ENCODE data around the gene PCOLCE2.

Gene PCOLCE2

GRCh38 chr3:142809259-142809658, 79.6 kb downstream of the PCOLCE2 start:
- no peak for DNase-seq (ENCODE audit: low read depth, low spot score)

GRCh38 chr3:142808103-142808917, 80.6 kb downstream of the PCOLCE2 start:
- no peak for DNase-seq (ENCODE audit: low read depth, low spot score)

- no peak for DNase-seq (ENCODE audit: low read depth, low spot score)
Measured at GRCh38 chr3:142802891-142803290, 86.0 kb downstream of the PCOLCE2 start.

GRCh38 chr3:142801746-142802145, 87.1 kb downstream of the PCOLCE2 start:
- no peak for DNase-seq (ENCODE audit: low read depth, low spot score)

DNA sequence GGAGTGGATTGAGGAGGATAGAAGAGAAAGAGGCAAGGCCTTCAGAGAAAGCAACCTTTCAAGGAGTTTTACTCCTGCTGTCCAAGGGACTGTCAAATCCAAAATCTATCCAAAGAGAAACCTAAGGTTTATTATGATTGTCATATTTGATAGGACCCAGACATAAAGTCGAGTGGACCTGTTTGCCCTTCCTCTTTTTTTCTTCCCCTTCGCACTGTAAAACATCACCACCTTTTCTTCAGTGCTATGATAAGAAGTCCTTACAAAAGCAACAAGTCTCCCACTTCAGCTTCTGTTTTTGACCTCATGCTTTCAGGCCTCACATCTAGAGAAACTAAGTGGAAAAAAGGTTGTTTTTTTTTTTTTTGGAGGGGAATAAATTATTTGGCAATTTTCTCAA, 92.1 kb downstream of the PCOLCE2 start:
- no peak for DNase-seq (ENCODE audit: low read depth, low spot score)

GRCh38 chr3:142795332-142795731, 93.6 kb downstream of the PCOLCE2 start:
- DNase-seq (ENCODE audit: low read depth, low spot score), result no peak

DNA sequence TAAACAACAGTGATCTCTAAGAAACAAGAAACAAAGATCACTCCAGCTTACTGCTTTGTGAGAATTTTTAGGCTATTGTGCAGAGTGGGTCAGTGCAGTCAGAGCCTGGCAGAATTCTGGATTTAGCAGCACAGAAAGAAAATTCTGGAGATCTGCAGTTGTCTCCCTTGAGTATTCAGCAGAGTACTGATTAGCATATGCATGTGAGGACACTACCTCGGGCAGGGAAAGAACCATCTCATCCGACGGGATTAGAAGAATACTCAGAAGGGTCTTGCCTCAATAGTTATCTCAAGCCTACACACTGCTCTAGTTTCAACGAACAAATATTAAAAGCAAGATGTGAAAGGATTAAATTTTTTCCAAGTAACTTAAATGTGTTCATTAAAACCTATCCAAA, 94.4 kb downstream of the PCOLCE2 start:
- DNase-seq (ENCODE audit: low read depth, low spot score), result no peak

DNA sequence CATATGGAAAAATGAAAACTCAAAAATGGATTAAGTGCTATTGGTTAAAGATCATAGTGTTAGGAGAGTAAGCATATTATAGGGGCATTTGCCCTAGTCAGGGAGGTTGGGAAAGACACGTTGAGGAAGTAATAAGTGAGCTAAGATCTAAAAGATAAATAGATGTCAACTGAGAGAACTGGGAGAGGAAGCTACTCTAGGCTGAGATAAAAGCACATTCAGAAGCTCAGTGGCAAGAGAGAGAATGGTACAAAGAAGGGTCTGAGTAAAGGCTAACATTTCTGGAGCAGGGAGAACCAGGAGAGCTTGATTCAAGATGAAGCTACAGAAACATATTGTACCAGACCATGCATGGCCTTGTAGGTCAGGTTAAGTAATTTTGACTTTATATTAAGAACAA, 101.2 kb downstream of the PCOLCE2 start:
- DNase-seq (ENCODE audit: low read depth, low spot score), result no peak

GRCh38 chr3:142785996-142786395, 102.9 kb downstream of the PCOLCE2 start:
- DNase-seq (ENCODE audit: low read depth, low spot score), result no peak

DNA sequence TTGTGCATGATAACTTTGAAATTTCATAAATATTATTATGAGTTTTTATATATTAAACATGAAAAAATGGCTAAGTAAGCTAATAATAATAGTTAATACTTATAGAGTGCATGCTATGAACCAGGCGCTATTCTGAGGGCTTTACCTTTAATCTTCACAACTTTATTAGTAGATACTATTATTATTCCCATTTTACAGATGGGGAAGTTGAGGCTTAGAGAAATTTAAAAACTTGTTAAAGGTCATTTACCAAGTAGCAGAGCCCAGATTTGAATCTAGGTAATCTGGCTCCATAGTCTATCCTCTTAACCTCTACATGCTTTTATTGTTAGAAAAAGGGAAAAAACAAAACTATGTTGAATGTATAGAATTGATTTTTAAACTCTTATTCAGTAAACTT, 104.7 kb downstream of the PCOLCE2 start:
- DNase-seq (ENCODE audit: low read depth, low spot score), result no peak

GRCh38 chr3:142782616-142783015, 106.3 kb downstream of the PCOLCE2 start:
- DNase-seq (ENCODE audit: low read depth, low spot score), result no peak

DNA sequence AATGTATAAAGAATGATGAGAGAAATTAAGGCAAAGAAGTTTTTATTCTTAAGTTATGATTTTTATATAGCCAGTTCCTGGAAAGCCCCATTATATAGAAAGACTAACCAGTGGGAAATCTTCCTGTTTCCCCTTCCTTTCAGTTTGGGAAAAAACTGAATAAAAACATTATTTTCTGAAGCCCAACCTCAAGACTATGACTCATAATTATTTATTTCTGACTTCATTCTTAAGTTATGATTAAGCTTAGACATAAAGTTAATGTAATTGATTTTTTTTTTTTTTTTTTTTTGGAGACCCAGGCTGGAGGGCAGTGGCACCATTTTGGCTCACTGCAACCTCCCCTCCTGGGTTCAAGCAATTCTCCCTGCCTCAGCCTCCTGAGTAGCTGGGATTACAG, 109.3 kb downstream of the PCOLCE2 start:
- no peak for DNase-seq (ENCODE audit: low read depth, low spot score)

DNA sequence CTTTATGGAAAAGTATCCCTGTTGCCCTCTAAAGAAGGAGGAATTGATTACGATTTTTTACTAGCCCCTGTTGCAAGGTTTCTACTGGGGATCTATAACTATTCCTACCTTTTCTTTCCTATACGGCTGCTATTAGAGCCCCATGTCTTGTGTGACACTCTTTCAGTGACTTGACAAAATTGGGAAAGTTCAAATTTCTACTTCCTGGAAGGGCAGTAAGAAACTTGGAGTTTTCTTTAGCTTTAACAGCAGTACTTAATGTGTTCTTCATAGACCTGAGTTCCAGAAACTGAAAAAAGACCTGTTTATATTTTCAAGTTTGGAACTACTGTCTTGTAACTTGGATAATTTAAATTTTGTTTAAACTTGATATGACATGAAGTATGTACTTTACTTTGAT, 110.3 kb downstream of the PCOLCE2 start:
- no peak for DNase-seq (ENCODE audit: low read depth, low spot score)

DNA sequence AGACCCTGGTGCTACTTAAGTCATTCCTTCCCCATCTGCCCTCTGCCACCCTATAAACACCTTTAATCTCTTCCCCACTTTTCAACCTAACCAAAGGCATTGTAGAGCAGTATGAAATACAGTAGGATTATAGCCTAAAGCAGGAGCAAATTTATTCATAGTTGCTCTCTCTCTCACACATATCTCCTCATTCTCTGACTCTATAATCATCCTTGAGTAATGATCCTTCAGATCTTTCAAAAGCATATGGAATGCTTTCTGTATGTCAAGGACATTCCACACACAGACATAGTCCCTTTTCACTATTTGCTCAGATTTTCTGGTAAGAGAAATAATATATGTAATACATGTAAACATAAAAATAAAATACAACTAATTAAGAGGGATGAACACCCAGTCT, 111.0 kb downstream of the PCOLCE2 start:
- DNase-seq (ENCODE audit: low read depth, low spot score), result no peak

- DNase-seq (ENCODE audit: low read depth, low spot score), result no peak
Measured at GRCh38 chr3:142768338-142768737, 120.5 kb downstream of the PCOLCE2 start.
